B cell (primary cell): ENCODE measurements around the gene KRTAP26-1.

Source experiments
- EZH2 ChIP-seq: IDR thresholded peaks from 2 replicates; pipeline ENCODE4 v1.6.1; 2012; ENCODE audit warnings: borderline replicate concordance, low read depth, mild to moderate bottlenecking, moderate library complexity, low read length; ENCODE audit not compliant: insufficient read depth, poor library complexity, severe bottlenecking
- TF ChIP-seq, protein P1 (sequence below): fragments of 200-600 bp; IDR thresholded peaks from one replicate; pipeline ENCODE4 v1.8.0; 2022; ENCODE audit warnings: antibody characterized with exemption, mild to moderate bottlenecking

GRCh38 chr21:30289215-30289614 is 30.9 kb downstream of the KRTAP26-1 start, which contains the start of gene KRTAP25-1:
- TF ChIP-seq, protein P1, sequence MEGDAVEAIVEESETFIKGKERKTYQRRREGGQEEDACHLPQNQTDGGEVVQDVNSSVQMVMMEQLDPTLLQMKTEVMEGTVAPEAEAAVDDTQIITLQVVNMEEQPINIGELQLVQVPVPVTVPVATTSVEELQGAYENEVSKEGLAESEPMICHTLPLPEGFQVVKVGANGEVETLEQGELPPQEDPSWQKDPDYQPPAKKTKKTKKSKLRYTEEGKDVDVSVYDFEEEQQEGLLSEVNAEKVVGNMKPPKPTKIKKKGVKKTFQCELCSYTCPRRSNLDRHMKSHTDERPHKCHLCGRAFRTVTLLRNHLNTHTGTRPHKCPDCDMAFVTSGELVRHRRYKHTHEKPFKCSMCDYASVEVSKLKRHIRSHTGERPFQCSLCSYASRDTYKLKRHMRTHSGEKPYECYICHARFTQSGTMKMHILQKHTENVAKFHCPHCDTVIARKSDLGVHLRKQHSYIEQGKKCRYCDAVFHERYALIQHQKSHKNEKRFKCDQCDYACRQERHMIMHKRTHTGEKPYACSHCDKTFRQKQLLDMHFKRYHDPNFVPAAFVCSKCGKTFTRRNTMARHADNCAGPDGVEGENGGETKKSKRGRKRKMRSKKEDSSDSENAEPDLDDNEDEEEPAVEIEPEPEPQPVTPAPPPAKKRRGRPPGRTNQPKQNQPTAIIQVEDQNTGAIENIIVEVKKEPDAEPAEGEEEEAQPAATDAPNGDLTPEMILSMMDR, result no peak
- no peak for TF ChIP-seq EZH2
